ENCODE data around the gene STIMATE. TPM values are rescaled to one million over a fixed set of nuclear protein-coding genes. Genes with fewer than 3 reads are reported as not detected.
A peak's percentile ranks its signal among the peaks of the same experiment; 100 is the strongest.

STIMATE gene
- total and polyA plus RNA-seq, 9 of the 15 experiments (the other 6 are each of a cell fraction or from before 2014, with no cell fraction given), result 0.14 to 7.7 (median 4.9) TPM

DNA sequence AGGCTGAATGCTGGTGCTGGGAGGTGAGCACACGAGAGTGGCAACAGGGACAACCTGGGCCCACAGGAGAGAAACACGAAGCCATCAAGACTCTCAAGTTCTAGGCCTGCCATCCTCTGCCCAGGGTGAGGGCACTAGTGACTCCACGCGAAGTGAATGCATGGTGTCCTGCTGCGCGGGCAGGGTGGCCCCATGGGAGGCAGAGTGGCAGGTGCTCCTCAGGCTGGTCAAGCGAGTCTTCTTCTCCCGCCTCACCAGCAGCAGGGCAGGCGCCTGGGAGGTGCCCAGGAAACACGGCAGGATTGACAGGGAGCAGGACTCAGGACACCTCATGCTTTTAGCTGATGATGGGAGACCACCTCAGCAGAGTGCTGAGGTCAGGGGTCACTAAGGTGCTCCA, 26.9 kb downstream of the STIMATE start:
- WGBS (ENCODE audit: insufficient coverage, low coverage, missing lambda C conversion rate), result 87% methylated on average over 9 of the region's 10 CpGs
- Histone ChIP-seq H3K27ac (ENCODE audit: extremely low read depth, low read depth, low read length) (no peak overlapping the region), H3K4me2 (ENCODE audit: insufficient read depth, low read length) (no peak overlapping the region), H3K36me3 (ENCODE audit: control insufficient read depth, insufficient read depth, low read length) (no peaks in the 10 kb centered on the region), H3K4me3 (no peak overlapping the region), H3K79me2 (ENCODE audit: control insufficient read depth, insufficient read depth, low read length) (no peaks in the 10 kb centered on the region), H3K9me3 (replicated peaks; ENCODE audit: control insufficient read depth, insufficient read depth, low read depth, low read length) (no peaks in the 10 kb centered on the region), H3K27me3 (ENCODE audit: control insufficient read depth in 2 of 2, insufficient read depth in 2 of 2, low read length in 2 of 2) (no peaks in the 10 kb centered on the region), H2AFZ (ENCODE audit: low read depth, low read length) (no peak overlapping the region), H4K20me1 (replicated peaks; ENCODE audit: control insufficient read depth, insufficient read depth, low read length) (no peaks in the 10 kb centered on the region), H3K4me1 (replicated peaks in 1 of 2; ENCODE audit: control insufficient read depth in 2 of 2, insufficient read depth in 2 of 2, low read length in 2 of 2) (peaks cover 10 to 33% of the 10 kb centered on the region in 2 experiments), H3K9me1 (ENCODE audit: control insufficient read depth, insufficient read depth, low read length) (no peaks in the 10 kb centered on the region), H3K9ac (ENCODE audit: insufficient read depth in 1 of 2, low read depth in 2 of 2, low read length in 2 of 2) (peak overlapping the region in 1 of 2 experiments; percentile 35; a peak in 1 of 4 replicates)
- in situ Hi-C loops (cut with MboI) (no loop called here), intact Hi-C loops (cut with micrococcal nuclease) (no loop called here)
- DNase-seq (ENCODE audit: extremely low read depth in 1 of 4, low spot score in 3 of 4), result no peak
- CTCF ChIA-PET (ENCODE audit: low intra/inter-chr PET ratio), result no interaction called here
- BruUV-seq (replicated peaks), result no TSS peak
- FAIRE-seq, result no peak
- no peak for ATAC-seq
- POLR2A ChIA-PET, result no interaction called here
- TF ChIP-seq ZNF408 (CRISPR knock-in tag; IDR thresholded peaks at IDR 0.05; ENCODE audit: low read depth), result no peak
- no peak for TF ChIP-seq ATF7 (IDR thresholded peaks at IDR 0.05)
- 0 out of 2 replicates have a peak, but pooled peaks have one; percentile 24 for TF ChIP-seq ZNF311 (CRISPR knock-in tag; IDR thresholded peaks at IDR 0.05)
- TF ChIP-seq SMARCC2 (IDR thresholded peaks at IDR 0.05; ENCODE audit: low read depth), result no peak

DNA sequence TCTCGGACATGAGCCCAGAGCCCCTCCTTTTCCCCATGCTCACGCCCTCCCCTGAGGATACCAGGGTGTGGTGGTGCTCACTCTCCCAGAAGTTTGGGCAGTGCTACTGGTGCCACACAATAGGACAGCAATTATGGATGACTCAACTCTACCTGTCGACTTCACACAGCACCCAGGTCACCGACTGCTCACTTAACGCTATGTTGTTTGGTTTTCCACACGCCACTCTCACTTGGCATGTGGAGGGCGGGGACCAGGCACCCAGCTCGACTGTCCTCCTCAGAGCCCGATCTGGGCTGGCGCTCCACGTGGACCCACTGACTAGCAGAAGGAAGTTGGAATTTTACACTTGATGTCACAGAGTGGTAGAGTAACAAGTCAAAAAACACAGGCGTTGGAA, 30.9 kb downstream of the STIMATE start:
- Histone ChIP-seq H3K79me2 (ENCODE audit: control insufficient read depth, insufficient read depth, low read length) (no peaks in the 10 kb centered on the region), H3K9me3 (replicated peaks; ENCODE audit: control insufficient read depth, insufficient read depth, low read depth, low read length) (no peaks in the 10 kb centered on the region), H2AFZ (ENCODE audit: low read depth, low read length) (no peak overlapping the region), H3K9ac (ENCODE audit: insufficient read depth in 1 of 2, low read depth in 2 of 2, low read length in 2 of 2) (no peak overlapping the region), H3K4me2 (ENCODE audit: insufficient read depth, low read length) (no peak overlapping the region), H3K4me1 (replicated peaks in 1 of 2; ENCODE audit: control insufficient read depth in 2 of 2, insufficient read depth in 2 of 2, low read length in 2 of 2) (peaks cover 0 to 6% of the 10 kb centered on the region in 2 experiments; a peak in 2 of 5 replicates), H3K27me3 (ENCODE audit: control insufficient read depth in 2 of 2, insufficient read depth in 2 of 2, low read length in 2 of 2) (no peaks in the 10 kb centered on the region), H3K9me1 (ENCODE audit: control insufficient read depth, insufficient read depth, low read length) (no peaks in the 10 kb centered on the region), H3K36me3 (ENCODE audit: control insufficient read depth, insufficient read depth, low read length) (no peaks in the 10 kb centered on the region), H3K27ac (ENCODE audit: extremely low read depth, low read depth, low read length) (no peak overlapping the region), H4K20me1 (replicated peaks; ENCODE audit: control insufficient read depth, insufficient read depth, low read length) (no peaks in the 10 kb centered on the region), H3K4me3 (no peak overlapping the region)
- ATAC-seq (no peak), DNase-seq (ENCODE audit: extremely low read depth in 1 of 4, low spot score in 3 of 4) (no peak), FAIRE-seq (no peak)
- no peak for TF ChIP-seq ZNF134 (CRISPR knock-in tag; conservative IDR thresholded peaks at IDR 0.05)
- TF ChIP-seq, protein P1, sequence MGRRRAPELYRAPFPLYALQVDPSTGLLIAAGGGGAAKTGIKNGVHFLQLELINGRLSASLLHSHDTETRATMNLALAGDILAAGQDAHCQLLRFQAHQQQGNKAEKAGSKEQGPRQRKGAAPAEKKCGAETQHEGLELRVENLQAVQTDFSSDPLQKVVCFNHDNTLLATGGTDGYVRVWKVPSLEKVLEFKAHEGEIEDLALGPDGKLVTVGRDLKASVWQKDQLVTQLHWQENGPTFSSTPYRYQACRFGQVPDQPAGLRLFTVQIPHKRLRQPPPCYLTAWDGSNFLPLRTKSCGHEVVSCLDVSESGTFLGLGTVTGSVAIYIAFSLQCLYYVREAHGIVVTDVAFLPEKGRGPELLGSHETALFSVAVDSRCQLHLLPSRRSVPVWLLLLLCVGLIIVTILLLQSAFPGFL (CRISPR knock-in tag; IDR thresholded peaks at IDR 0.05), result no peak
- CTCF ChIA-PET (ENCODE audit: low intra/inter-chr PET ratio), result no interaction called here
- in situ Hi-C loops (cut with MboI) (no loop called here), intact Hi-C loops (cut with micrococcal nuclease) (no loop called here)
- 67% methylated on average over 12 of the region's 12 CpGs for WGBS (ENCODE audit: insufficient coverage, low coverage, missing lambda C conversion rate)
- POLR2A ChIA-PET, result interaction anchor here (0.6 kb wide), 1 partner anchor 177 kb away, joined by 3 read pairs; no protein-coding TSS in a partner anchor
- BruUV-seq (replicated peaks), result no TSS peak

All from K562 (cell line).